ENCODE data around the gene FAM216B. TPM values are rescaled to one million over a fixed set of nuclear protein-coding genes. Genes with fewer than 3 reads are reported as not detected.

Gene FAM216B
- total and polyA plus RNA-seq, 2 experiments from 2014 or later: 0.06 TPM; not detected in 1

- Histone ChIP-seq H3K9me2 (ENCODE audit: insufficient read depth) (peaks cover 6% of the 10 kb centered on the region), H2AFZ (peak overlapping the region; percentile 94), H3K36me3 (ENCODE audit: insufficient read depth) (no peaks in the 10 kb centered on the region), H3K4me1 (ENCODE audit: insufficient read depth) (peaks cover 7% of the 10 kb centered on the region; the same call in 1 of the 2 replicates), H3K79me2 (replicated peaks; ENCODE audit: insufficient read depth) (no peaks in the 10 kb centered on the region), H3K27ac (ENCODE audit: low read depth) (no peak overlapping the region), H3K4me3 (no peak overlapping the region), H3K4me2 (no peak overlapping the region), H3K27me3 (ENCODE audit: insufficient read depth) (no peaks in the 10 kb centered on the region), H4K20me1 (replicated peaks; ENCODE audit: insufficient read depth) (no peaks in the 10 kb centered on the region), H3F3A (replicated peaks; ENCODE audit: low read depth) (no peaks in the 10 kb centered on the region)
- no peak for ATAC-seq
- H3K4me3 Mint-ChIP-seq: no peak overlapping the region
- no peaks in the 10 kb centered on the region for H3K36me3 Mint-ChIP-seq (ENCODE audit: low read depth)
- no peaks in the 10 kb centered on the region for H3K9me3 Mint-ChIP-seq
- TF ChIP-seq EZH2 (IDR thresholded peaks at IDR 0.05; ENCODE audit: low read depth, unreplicated experiment) (no peak), STAT1 (IDR thresholded peaks at IDR 0.05; ENCODE audit: unreplicated experiment) (no peak), EZH2phosphoT487 (IDR thresholded peaks at IDR 0.05; ENCODE audit: unreplicated experiment) (no peak), ZNF114 (CRISPR knock-in tag; IDR thresholded peaks at IDR 0.05) (no peak), POLR2AphosphoS5 (IDR thresholded peaks at IDR 0.05; ENCODE audit: low read depth) (no peak)
- peaks cover 4% of the 10 kb centered on the region for H3K27me3 Mint-ChIP-seq (ENCODE audit: insufficient read depth, low read depth, poor library complexity)
- peaks cover 9% of the 10 kb centered on the region; the same call in 2 of the 3 replicates for H3K4me1 Mint-ChIP-seq
- DNase-seq (ENCODE audit: low spot score): no peak
- no peak overlapping the region; the same call in 1 of the 2 replicates for H3K27ac Mint-ChIP-seq
Observed at GRCh38 chr13:42750794-42751193, 30.6 kb upstream of the FAM216B start.

DNA sequence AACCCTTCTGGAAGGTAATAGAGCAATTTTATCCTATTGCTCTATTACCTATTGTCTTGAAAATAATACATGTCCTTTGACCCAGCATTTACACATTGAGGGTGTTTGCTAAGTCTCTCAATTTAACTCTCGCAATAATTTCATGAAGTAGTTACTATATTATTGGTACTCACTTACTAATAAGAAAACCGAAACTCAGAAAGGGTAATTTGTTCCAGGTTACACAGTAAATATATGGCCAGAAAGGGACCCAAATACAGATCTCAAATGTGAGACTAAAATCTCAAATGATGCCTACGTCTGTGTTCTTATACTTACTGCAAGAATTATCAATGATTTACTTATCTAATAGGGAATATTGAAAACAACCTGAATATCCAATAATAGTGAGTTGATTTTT is 29.7 kb upstream of the FAM216B start:
- Histone ChIP-seq H3F3A (replicated peaks; ENCODE audit: low read depth) (no peaks in the 10 kb centered on the region), H3K79me2 (replicated peaks; ENCODE audit: insufficient read depth) (no peaks in the 10 kb centered on the region), H3K9me2 (ENCODE audit: insufficient read depth) (peaks cover 6% of the 10 kb centered on the region), H2AFZ (no peak overlapping the region), H3K4me3 (no peak overlapping the region), H4K20me1 (replicated peaks; ENCODE audit: insufficient read depth) (no peaks in the 10 kb centered on the region), H3K4me1 (ENCODE audit: insufficient read depth) (peaks cover 7% of the 10 kb centered on the region; the same call in 1 of the 2 replicates), H3K4me2 (no peak overlapping the region), H3K27ac (ENCODE audit: low read depth) (no peak overlapping the region), H3K36me3 (ENCODE audit: insufficient read depth) (no peaks in the 10 kb centered on the region), H3K27me3 (ENCODE audit: insufficient read depth) (no peaks in the 10 kb centered on the region)
- ATAC-seq (no peak), DNase-seq (ENCODE audit: low spot score) (no peak)
- Mint-ChIP-seq H3K36me3 (ENCODE audit: low read depth) (no peaks in the 10 kb centered on the region), H3K4me3 (no peak overlapping the region), H3K9me3 (no peaks in the 10 kb centered on the region), H3K4me1 (peaks cover 9% of the 10 kb centered on the region; the same call in 2 of the 3 replicates), H3K27ac (no peak overlapping the region), H3K27me3 (ENCODE audit: insufficient read depth, low read depth, poor library complexity) (peaks cover 4% of the 10 kb centered on the region)
- no peak for TF ChIP-seq NANOG (IDR thresholded peaks at IDR 0.05; ENCODE audit: borderline replicate concordance)
- TF ChIP-seq JUNB (IDR thresholded peaks at IDR 0.05; ENCODE audit: unreplicated experiment): no peak
- TF ChIP-seq, protein P1, sequence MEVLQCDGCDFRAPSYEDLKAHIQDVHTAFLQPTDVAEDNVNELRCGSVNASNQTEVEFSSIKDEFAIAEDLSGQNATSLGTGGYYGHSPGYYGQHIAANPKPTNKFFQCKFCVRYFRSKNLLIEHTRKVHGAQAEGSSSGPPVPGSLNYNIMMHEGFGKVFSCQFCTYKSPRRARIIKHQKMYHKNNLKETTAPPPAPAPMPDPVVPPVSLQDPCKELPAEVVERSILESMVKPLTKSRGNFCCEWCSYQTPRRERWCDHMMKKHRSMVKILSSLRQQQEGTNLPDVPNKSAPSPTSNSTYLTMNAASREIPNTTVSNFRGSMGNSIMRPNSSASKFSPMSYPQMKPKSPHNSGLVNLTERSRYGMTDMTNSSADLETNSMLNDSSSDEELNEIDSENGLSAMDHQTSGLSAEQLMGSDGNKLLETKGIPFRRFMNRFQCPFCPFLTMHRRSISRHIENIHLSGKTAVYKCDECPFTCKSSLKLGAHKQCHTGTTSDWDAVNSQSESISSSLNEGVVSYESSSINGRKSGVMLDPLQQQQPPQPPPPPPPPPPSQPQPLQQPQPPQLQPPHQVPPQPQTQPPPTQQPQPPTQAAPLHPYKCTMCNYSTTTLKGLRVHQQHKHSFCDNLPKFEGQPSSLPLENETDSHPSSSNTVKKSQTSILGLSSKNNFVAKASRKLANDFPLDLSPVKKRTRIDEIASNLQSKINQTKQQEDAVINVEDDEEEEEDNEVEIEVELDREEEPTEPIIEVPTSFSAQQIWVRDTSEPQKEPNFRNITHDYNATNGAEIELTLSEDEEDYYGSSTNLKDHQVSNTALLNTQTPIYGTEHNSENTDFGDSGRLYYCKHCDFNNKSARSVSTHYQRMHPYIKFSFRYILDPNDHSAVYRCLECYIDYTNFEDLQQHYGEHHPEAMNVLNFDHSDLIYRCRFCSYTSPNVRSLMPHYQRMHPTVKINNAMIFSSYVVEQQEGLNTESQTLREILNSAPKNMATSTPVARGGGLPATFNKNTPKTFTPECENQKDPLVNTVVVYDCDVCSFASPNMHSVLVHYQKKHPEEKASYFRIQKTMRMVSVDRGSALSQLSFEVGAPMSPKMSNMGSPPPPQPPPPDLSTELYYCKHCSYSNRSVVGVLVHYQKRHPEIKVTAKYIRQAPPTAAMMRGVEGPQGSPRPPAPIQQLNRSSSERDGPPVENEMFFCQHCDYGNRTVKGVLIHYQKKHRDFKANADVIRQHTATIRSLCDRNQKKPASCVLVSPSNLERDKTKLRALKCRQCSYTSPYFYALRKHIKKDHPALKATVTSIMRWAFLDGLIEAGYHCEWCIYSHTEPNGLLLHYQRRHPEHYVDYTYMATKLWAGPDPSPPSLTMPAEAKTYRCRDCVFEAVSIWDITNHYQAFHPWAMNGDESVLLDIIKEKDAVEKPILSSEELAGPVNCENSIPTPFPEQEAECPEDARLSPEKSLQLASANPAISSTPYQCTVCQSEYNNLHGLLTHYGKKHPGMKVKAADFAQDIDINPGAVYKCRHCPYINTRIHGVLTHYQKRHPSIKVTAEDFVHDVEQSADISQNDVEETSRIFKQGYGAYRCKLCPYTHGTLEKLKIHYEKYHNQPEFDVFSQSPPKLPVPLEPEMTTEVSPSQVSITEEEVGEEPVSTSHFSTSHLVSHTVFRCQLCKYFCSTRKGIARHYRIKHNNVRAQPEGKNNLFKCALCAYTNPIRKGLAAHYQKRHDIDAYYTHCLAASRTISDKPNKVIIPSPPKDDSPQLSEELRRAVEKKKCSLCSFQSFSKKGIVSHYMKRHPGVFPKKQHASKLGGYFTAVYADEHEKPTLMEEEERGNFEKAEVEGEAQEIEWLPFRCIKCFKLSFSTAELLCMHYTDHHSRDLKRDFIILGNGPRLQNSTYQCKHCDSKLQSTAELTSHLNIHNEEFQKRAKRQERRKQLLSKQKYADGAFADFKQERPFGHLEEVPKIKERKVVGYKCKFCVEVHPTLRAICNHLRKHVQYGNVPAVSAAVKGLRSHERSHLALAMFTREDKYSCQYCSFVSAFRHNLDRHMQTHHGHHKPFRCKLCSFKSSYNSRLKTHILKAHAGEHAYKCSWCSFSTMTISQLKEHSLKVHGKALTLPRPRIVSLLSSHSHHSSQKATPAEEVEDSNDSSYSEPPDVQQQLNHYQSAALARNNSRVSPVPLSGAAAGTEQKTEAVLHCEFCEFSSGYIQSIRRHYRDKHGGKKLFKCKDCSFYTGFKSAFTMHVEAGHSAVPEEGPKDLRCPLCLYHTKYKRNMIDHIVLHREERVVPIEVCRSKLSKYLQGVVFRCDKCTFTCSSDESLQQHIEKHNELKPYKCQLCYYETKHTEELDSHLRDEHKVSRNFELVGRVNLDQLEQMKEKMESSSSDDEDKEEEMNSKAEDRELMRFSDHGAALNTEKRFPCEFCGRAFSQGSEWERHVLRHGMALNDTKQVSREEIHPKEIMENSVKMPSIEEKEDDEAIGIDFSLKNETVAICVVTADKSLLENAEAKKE (CRISPR knock-in tag; IDR thresholded peaks at IDR 0.05): no peak
- TF ChIP-seq, protein P2, sequence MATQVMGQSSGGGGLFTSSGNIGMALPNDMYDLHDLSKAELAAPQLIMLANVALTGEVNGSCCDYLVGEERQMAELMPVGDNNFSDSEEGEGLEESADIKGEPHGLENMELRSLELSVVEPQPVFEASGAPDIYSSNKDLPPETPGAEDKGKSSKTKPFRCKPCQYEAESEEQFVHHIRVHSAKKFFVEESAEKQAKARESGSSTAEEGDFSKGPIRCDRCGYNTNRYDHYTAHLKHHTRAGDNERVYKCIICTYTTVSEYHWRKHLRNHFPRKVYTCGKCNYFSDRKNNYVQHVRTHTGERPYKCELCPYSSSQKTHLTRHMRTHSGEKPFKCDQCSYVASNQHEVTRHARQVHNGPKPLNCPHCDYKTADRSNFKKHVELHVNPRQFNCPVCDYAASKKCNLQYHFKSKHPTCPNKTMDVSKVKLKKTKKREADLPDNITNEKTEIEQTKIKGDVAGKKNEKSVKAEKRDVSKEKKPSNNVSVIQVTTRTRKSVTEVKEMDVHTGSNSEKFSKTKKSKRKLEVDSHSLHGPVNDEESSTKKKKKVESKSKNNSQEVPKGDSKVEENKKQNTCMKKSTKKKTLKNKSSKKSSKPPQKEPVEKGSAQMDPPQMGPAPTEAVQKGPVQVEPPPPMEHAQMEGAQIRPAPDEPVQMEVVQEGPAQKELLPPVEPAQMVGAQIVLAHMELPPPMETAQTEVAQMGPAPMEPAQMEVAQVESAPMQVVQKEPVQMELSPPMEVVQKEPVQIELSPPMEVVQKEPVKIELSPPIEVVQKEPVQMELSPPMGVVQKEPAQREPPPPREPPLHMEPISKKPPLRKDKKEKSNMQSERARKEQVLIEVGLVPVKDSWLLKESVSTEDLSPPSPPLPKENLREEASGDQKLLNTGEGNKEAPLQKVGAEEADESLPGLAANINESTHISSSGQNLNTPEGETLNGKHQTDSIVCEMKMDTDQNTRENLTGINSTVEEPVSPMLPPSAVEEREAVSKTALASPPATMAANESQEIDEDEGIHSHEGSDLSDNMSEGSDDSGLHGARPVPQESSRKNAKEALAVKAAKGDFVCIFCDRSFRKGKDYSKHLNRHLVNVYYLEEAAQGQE (IDR thresholded peaks at IDR 0.05; ENCODE audit: unreplicated experiment): no peak
- TF ChIP-seq ZNF331 (CRISPR knock-in tag; IDR thresholded peaks at IDR 0.05; ENCODE audit: low read depth): no peak
- TF ChIP-seq CREB1 (CRISPR knock-in tag; IDR thresholded peaks at IDR 0.05; ENCODE audit: low read depth): no peak
- no peak for TF ChIP-seq ETS1 (IDR thresholded peaks at IDR 0.05)

Data from GM23338 (cell line).